ENCODE measurements around the gene OGDH.

OGDH gene

DNA sequence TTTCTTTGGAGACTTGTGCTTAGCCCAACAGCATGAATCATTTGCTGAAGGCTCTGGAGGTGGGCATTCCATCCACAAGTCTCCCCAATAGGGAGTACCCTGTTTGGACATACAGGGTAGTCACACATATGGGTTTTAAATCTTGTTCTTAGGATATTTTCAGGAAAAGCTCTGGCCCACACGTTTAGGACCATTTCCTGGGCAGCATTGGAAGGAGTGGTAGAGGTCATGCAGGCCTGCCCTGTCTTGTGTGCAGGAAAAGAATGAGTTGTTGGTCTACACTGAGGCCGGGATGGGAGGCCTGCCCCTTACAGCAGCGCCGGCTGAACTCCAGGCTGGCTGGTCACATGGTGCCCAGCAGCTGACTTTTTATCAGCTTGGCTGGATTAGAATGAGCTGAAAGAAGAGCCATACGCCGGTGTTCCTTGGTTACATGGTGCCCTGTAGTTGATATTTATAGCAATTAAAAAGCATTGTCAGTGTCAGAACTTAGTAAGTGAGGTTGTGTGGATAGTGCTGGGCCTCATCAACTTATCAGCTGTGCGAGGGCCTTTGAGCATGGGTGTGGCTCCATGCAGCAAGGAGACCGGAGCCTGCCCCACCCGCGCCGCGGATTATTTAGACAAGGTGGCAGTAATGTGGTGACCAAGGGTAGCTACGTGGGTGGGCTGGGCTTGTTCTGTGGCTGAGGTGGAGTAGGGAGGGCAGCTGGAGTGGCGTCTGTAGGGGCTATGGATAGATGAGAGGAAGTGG is 28.6 kb downstream of the OGDH start:
- DNase-seq (ENCODE audit: low read depth): no peak
- no peak overlapping the region for H3K4me3 ChIP-seq (ENCODE audit: low read depth, low read length)

DNA sequence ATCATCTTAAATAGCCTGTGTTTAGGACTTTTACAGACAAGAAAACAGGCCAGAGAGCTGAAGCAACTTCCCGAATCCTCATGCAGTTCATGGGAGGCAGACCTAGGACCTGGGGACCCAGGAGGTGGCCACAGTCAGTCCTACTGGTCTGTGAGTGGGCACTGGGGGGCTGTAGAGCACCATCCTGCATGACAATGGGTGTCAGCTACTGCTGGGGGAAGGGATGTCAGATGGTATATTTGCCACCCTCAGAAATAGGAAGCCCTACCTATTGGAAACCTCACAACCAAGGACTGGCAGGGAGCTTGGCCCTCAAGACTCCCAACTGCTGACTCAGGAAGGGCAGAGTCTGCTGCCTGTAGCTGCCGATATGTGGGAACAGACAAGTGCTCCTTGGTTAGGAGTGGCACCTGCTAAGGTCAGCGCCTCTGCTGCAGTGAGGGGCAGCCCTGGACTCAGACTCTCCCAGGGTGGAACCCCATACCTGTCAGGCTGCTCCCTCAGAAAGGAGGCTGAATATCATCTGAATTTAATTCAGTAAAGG is 29.7 kb downstream of the OGDH start:
- H3K4me3 ChIP-seq (ENCODE audit: low read depth, low read length): no peak overlapping the region
- no peak for DNase-seq (ENCODE audit: low read depth)

DNA sequence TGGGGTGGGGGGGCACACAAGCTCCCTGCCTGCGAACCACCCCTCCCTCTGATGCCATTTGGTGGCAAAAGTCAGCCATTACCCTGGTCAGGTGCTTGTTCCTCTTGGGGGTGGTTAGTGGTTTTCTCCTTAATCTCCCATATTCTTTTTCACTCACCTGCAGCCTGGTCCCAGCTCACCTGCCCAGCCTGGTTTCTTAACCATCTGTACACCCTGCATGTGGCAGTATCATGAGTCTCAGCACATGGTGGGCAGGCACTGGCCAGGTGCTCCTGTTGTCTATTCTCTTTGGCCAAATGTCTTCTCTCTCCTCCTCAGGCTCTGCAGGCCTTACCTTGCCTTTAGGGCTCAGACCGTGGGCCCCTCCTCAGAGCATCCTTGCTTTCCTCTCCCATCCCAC is 30.5 kb downstream of the OGDH start:
- no peak overlapping the region for H3K4me3 ChIP-seq (ENCODE audit: low read depth, low read length)
- DNase-seq (ENCODE audit: low read depth): no peak

DNA sequence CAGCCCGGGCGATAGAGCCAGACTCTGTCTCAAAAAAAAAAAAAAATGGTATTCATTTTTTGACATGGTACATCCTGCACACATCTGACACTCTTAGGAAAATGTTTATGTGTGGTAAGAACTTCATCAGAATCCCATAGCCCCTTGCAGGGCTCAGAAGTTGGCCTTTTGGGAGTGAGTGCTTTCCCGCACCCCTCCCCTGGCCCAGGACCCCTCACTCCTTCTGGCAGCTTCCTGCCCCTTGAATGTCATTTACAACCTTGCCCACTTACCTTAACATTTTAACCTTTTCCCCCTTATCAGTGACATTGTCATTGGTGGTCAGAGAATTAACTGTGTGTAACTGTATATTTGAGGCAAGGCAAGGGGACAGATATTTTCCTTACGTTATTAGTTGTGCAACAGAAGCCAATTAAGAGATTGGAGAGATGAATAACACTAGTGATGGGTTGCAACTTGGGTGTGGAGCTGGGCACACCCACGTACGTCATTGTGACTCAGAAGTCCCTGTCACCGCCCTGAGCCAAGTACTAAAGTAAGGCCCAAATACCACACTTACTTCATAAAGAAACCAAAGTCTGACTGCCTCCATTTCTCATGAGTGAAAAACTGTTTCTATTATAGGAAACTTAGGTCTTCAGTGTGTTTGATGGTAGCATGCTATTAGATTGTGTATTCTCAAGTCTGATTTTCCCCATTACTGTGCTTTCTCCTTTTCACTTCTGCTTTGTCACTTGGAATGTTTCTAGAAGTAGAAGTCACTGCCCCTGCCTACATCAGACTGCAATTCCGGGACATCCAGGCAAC is 31.6 kb downstream of the OGDH start:
- peak; percentile 80 for DNase-seq (ENCODE audit: low read depth)
- H3K4me3 ChIP-seq (ENCODE audit: low read depth, low read length): no peak overlapping the region

DNA sequence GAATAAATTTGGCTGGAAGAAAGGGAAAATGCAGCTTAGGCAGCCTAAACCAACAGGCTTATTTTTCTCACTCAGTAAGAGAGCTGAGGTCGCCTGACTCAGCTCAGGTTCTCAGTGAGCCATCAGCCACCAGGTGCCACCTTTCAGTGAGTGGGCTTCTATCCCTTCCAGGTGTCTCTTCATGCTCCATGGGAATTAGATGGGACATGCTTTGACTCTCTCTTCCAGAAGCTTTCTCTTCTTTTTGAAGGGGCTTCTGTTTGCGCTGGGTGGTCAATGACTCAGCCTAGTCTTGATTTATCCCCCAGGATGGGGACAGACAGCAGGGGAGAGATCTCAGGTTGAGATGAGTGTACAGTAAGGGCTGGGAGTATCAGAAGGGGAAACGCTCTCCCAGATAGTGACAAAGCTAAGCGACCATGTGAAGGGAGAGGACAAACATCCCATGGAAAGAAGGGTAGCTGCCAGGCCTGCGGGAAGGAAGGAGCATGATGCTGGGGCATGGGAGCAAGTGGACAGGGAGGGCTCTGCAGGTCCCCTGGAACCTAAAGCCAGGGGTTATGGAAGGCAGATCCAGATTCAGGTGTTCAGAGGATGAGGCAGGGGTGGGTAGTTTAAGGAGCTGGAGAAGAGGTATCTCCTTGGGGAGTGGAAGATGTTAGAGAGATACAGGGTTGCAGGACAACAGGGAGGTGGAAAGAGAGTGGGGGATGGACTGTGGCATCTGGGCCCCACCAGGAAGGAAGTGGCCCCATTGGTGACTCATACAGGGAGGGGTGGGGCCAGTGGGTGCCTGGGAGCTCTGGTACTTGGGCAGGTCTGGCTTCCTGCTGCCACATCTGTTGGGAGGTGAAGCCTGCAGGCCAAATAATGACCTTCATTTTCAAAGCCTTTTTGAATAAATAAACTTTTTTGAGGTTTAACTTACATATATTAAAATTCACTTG is 32.5 kb downstream of the OGDH start:
- no peak for DNase-seq (ENCODE audit: low read depth)
- H3K4me3 ChIP-seq (ENCODE audit: low read depth, low read length): no peak overlapping the region

DNA sequence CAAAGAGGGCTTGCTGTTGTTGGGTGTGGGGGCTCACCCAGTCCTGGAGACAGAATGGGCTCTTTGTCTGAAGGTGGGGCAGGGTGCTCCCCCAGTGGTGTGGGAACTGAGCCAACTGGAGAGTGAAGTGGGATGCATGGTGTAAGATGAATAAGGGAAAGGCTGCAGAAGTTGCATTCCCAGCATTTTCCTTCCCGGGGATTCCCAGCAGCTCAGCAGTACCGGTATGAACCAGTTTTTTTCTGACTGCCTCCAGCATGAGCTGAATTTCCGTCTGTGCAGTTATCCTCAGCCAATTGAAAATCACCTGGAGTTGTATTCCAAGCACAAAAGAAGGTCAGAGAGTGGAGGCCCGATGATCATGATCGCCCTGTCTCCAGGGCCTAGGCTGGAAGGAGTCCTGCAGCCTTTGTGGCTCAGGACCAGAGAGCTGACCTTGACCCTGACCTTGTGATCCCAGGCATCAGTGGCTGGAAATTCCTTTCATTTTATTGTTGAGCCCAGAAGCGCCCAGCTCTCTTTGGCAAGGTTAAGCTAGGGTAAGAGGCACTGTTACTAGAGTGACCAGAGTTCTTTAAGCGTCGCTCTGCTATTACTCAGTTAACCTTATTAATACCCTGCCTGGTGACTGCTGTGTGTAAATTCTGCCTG is 33.4 kb downstream of the OGDH start:
- peak; percentile 49 for DNase-seq (ENCODE audit: low read depth)
- H3K4me3 ChIP-seq (ENCODE audit: low read depth, low read length): no peak overlapping the region

DNA sequence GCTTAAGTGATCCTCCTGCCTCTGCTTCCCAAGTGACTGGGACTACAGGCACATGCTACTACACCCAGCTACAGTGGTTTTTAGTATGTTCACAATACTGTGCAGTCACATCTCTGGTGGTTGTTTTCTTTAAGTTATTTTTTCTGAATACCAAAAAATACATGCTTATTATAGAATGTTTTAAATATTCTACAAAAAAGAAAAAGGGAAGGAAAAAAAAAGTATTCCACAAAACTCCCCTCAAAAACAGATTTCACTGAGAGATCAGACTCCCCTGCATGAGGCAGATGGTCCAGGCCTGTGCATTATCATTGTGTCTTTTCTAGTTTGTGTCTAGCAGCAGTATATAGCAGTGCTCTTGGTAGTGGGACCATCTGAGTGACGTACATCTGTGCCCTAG is 36.8 kb downstream of the OGDH start:
- no peak for DNase-seq (ENCODE audit: low read depth)
- no peak overlapping the region for H3K4me3 ChIP-seq (ENCODE audit: low read depth, low read length)

DNA sequence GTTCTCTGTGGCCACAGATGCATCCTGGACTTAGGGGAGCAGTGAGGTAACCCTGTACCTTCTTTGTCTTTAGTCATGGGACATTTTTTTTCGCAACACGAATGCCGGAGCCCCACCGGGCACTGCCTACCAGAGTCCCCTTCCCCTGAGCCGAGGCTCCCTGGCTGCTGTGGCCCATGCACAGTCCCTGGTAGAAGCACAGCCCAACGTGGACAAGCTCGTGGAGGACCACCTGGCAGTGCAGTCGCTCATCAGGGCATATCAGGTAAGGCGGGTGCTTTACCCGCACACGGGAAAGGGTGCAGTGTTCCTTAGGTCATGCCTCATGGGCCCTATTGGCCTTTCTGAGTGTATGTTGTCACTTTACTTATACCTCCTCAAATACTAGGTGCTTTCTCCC is 38.8 kb downstream of the OGDH start:
- DNase-seq (ENCODE audit: low read depth): no peak
- H3K4me3 ChIP-seq (ENCODE audit: low read depth, low read length): no peak overlapping the region

DNA sequence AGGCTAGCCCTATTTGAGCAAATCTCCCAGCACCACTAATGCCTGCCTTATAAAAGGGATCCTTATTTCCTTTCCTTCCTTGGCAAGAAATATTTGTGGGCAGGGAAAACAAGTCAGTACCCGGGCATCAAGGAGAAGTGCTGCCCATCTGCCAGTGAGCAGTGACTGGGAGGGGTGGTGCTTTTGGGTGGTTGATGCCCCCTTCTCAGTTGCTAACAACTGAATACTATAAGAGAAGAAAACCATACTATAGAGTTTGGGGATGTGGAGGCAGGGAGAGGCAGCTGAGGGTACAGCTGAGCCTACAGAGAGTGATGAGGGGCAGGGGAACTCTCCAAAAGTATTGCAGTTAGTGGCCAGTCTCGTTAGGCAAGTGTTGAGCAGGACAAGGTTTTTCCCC is 39.3 kb downstream of the OGDH start:
- H3K4me3 ChIP-seq (ENCODE audit: low read depth, low read length): no peak overlapping the region
- DNase-seq (ENCODE audit: low read depth): no peak

DNA sequence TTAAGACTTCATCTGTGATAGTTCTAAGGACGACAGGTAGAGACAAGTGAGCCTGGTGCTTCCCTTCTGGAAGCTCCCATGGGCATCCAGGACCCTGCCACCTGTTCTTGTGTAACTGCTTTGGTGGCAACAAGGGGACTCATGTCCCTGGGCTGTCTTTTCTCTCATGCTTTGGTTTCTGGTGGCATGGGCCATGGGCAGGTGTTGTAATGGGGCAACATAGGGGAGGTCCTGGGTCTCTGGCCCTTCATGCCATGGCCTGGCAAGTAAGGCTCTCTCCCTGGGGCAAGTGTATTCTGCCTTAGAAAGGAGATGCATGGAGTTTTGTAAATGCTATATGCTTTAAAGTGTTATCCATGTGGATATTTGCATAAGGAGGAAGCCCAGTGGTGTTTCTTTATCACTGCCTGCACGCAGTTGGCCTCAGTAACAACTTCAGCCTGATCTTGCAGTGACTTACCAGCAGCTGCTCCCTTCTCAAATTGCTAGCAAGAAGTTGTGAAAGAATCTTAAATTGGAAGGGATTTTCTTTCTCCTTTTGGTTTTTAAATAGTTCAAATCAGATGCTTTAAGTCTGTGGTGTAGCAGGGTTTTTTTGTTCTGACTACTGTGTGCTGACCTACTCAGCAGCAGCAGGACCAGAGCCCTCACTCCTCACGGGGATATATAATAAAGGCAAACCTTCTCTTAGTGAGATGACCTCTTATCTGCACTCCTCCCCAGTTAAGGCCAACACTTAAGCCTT is 39.9 kb downstream of the OGDH start:
- no peak for DNase-seq (ENCODE audit: low read depth)
- no peak overlapping the region for H3K4me3 ChIP-seq (ENCODE audit: low read depth, low read length)

DNA sequence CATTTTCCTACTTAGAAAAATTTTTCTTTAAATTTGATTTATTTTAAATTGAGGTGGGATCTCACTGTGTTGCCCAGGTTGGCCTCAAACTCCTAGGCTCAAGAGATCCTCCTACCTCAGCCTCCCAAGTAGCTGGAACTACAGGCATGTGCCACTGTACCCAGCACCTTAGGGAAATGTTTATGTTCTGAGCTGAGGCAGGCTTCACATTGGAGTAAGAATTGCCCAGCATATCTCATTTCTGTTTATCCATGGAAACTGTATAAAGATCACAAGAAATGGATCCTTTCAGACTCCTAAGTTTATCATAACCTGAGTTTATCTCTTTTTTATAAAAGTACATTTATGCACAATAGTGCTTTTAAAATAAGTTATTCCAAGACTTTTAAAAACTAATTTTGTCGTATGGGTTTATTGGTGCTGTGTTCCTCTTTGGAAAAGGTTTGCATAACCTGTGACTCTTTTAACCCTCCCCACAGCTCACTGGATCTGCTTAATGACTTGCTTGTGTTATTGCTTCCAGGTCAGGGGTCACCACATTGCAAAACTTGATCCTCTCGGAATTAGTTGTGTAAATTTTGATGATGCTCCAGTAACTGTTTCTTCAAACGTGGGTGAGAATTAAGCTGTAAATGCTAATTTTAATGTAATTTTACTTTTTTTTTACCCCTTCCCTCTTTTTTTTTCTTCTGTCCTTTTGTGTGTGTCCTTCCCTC is 40.7 kb downstream of the OGDH start:
- no peak for DNase-seq (ENCODE audit: low read depth)
- no peak overlapping the region for H3K4me3 ChIP-seq (ENCODE audit: low read depth, low read length)

DNA sequence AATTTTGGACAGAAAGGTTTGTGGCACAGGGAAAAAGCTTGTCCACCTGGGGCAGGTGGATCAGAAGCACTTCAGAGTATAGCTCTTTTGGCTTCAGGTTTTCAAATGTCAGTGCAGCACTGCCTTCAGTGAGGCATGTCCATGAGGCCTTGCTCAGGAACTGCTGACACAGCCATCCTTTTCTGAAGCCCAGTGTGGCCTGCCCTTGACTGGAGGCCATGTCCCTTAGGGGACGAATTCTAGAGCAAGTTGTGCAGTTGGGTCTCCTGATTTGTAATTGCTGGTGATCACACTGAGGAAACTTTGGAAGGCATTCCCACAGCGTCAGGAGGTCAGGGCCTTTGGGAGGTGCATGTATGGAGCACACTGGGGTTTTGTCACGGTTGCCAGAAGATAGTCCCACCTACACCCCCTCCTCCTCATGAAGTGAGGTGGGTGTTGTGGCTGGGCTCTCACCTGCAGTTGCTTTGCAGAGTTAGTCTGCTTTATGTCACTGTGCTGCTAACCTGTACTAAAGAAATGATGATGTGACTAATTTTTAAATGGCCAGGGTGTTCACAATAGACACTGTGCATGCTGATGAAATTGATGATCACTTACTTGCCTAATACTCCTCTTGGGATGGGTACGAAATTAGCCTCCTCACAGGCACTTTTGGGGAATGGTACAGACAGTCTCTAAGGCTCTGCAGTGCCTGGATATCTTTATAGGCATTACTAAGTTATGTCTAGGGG is 41.7 kb downstream of the OGDH start:
- no peak for DNase-seq (ENCODE audit: low read depth)

DNA sequence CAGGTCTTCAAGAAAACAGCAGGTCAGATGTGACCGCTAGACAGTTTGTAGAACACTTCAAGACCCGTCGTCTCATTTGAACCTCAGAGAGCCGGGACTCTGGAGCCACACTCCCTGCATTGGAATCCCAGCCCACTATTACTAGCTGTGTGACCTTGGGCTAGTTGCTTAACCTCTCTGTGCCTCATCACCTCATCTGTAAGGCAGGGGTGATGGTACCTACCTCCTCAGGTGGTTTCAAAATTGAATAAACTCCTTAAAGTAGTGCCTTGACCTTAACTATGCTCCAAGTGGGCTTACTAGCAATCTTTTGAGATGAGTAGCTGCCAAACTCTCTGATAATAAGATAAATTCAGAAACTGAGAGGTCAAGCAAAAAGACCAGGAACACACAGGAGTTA is 43.8 kb downstream of the OGDH start:
- no peak for DNase-seq (ENCODE audit: low read depth)
- no peak overlapping the region for H3K4me3 ChIP-seq (ENCODE audit: low read depth, low read length)

More for the DNA sequence above, 41.7 kb downstream of the OGDH start:
- no peak overlapping the region for H3K4me3 ChIP-seq (ENCODE audit: low read depth, low read length)

DNA sequence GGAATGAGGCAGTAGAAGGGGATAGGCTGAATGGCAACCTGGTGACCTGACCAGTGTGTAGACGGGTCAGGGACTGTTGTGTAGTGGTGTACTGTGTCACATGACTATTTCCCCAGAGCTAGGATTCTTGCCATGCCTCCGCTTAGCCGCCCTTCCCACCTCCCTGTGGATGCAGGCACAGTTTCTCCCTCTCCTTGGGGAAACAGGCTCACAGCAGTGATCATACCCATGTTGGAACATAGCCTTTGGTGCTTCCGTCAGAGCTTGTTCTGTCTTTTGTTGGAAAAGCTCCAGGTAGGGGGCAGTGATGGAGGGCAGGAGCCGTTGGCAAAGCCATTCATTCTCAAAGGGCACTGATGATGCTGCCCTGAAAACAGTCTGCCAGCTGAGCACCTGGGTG is 44.3 kb downstream of the OGDH start:
- H3K4me3 ChIP-seq (ENCODE audit: low read depth, low read length): no peak overlapping the region
- no peak for DNase-seq (ENCODE audit: low read depth)

DNA sequence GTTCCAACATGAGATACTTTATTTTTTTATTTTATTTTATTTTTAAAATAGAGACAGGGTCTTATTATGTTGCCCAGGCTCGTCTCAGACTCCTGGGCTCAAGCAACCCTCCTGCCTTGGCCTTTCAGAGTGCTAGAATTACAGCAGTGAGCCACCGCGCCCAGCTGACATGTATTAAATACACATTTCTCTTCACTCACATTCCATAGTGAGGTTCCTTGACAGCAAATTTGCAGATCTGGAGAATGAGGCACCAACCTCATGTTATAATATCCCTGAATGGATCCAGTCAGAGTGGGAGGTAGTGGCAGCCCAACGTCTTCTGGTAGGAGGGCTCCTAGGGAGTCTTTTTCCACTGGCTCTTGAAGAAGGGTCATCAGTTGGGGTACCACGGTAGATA is 46.1 kb downstream of the OGDH start:
- DNase-seq (ENCODE audit: low read depth): no peak
- H3K4me3 ChIP-seq (ENCODE audit: low read depth, low read length): no peak overlapping the region

DNA sequence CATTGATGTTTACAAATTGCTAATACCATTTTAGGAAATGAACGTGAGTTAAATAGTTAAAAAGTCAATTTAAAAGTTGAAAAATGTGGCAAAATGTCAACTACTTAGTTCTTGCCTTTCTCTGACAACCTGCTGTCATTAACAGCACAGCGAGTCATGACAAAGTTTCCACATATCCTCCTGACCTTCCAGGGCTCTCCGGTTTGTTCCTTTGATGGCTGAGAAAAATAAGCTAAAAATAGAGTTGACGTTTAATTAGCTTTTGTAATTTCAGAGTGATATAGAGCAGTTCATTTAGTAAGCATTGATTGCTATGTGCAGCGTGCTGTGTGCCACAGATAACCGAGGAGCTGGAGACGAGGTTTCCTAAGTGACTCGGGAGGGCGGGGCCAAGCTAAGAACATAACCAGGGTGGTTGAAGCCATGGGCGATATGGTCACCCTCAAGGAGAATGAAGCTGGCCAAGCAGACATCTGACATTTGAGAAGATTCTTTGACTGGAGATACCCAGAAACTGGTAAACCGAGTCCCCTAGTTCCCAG is 47.9 kb downstream of the OGDH start:
- DNase-seq (ENCODE audit: low read depth): no peak
- H3K4me3 ChIP-seq (ENCODE audit: low read depth, low read length): no peak overlapping the region

DNA sequence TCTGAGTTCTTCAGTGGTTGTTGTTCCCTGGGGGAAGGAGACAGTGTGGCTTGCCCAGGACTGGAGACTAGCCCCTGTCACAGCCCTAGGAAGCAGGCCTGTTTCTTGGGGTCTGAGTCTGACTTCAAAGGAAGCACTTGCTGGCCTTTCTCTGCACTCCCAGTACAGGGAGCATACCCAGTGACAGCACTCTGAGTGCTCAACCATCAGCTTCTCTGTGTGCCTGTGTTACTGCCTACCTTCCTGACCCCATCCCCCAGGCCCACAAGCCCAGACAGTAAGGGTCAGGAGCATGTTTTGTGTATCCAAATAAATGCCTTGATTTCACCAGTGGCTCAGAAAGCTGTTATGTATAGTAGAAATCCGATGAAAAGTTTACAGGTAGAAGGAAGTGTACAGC is 48.9 kb downstream of the OGDH start:
- no peak for DNase-seq (ENCODE audit: low read depth)
- no peak overlapping the region for H3K4me3 ChIP-seq (ENCODE audit: low read depth, low read length)
